GM18502 (cell line): ENCODE data around the gene PLEKHG5.
A peak's percentile ranks its signal among the peaks of the same experiment; 100 is the strongest.
"Not testable (repeated sequence)": the region's sequence is repeated elsewhere in the genome, so short reads cannot be mapped to it uniquely, and the experiment has no call there.

Experiments
- ATAC-seq: cut with Tn5 transposase; IDR thresholded peaks from one replicate; pipeline ENCODE4 v1.9.1; 2021; ENCODE audit warnings: mild to moderate bottlenecking; ENCODE audit not compliant: unreplicated experiment, poor library complexity

PLEKHG5 gene

DNA sequence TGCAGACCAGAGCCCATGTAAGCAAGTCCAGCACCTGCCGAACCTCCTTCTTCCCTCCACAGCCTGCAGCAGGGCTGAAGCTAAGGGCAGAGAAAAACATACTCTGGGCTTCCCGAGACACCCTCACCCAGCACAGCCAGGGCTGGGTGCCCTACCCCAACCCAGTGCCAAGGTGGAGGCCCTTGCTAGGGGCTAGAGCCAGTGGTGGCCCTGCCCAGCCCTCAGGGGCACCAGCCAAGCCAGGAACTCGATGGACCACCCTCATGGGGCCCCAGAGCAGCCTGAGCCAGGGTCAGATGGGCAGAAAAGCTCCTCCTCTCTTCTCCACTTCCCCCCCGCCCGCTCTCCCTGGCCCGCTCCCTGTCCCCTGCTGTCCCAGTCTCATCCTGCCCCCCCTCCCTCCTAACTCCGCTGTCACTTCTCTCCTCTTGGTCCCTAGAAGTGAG, 41.4 kb downstream of the PLEKHG5 start:
- ATAC-seq: no peak

DNA sequence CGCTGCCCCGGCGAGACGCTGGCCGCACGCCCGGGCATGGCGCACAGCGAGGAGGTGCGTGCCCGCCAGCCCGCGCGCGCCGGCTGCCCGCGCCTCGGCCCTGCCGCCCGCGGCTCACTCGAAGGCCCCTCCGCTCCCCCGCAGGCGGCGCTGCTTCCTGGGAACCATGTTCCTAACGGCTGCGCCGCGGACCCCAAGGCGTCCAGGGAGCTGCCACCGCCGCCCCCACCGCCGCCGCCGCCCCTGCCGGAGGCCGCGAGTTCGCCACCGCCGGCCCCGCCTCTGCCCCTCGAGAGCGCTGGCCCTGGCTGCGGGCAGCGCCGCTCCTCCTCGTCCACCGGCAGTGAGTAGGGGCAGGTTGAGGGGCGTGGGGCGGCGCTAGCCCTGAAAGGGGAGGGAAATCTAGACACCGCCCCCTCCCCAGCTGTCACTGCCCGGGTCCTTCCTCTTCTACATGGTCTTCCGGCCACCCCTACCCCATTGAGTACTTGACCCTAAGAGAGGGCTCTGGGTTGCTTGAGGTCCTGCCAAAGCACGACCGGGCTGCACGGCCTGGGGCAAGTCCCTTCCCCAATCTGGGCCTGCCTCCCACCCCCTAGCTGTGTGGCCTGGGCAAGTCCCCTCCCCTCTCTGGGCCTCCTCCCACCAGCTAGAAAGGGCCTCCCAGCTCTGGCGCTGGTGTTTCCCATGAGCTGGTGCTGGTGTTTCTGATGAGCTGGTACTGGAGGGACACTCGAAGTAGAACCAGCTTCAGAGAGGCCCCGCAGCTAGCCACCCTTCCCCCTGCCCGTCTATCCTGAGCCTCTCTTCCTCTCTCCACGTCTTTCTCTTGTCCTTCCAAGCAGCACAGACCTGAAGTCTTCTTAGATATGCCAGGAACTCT, 42.5 kb downstream of the PLEKHG5 start:
- ATAC-seq: no peak

- ATAC-seq: no peak
These were observed 43.4 kb downstream of the PLEKHG5 start for GRCh38 chr1:6447818-6448748.

DNA sequence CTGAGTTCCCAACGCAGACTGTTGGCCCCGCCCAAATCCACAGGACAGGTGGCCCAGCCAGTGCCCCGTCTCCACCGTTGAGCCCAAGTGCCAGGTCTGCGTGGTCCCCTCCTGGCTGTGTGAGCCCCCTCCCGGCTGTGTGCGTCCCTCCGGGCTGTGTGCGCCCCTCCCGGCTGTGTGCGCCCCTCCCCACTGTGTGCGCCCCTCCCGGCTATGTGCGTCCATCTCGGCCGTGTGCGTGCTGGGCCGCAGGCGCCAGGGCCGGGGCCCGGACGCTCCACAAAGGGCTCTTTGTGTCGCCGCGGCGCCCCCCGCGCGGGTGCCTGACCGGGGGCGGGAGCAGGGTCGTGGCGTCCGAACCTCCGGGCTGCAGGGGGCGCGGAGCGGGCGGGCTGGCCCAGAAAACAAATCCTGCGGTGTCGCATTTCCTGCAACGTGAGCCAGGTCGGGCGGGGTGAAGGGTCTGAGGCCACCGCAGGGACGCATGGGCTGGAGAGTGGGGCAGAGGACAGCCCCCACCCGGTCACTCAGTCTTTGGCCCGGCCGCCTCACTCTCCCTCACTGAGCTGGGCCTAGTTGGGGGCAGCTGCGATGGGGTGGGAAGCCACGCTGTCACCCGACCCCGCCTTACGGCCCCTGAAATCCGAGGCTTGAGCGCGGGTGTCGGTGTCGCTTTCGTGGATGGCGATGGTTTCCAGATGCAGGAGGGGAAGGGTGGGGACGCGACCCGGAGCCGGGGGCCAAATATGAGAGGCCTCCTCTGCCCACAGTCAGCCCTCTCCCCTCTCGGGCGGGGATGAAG, 44.2 kb downstream of the PLEKHG5 start:
- ATAC-seq: no peak

DNA sequence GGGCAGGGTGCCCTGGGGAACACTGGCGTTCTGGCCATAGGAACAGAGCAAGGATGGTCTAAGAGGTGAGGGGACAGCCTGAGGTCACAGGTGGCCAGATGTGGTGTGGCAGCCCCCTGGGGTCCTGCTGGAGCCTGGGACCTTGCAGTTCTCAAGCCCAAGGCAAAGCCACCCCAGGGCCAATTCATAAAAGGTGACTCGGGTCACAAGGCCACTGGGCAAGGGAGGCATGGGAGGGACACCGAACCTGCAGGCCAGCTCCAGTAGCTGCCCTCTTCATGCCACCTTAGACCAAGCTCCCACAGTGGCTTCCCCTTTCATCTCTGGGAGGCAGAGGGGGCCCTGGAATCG, 44.8 kb downstream of the PLEKHG5 start:
- no peak for ATAC-seq

DNA sequence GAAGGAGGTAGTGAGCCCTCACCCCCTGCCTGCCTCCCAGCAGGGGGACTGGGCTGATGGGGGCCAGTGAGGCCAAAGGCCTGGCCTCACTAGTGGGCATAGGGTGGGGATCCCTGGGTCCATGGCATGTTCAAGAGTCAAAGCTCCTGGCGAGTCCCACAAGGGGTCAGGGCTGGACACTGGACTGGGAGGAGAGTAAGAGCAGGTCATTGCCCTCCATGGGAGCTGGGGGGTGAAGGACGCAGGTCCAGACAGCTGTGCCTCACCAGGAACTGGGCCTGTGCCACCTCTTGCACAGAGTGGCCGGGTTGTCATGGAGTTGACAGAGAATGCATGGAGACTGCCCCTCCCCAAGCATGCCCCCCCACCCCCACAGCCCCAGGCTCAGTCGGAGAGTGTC, 45.5 kb downstream of the PLEKHG5 start:
- ATAC-seq: not testable (repeated sequence)

GRCh38 chr1:6445062-6445763, 46.3 kb downstream of the PLEKHG5 start:
- no peak for ATAC-seq

GRCh38 chr1:6444377-6444776, 47.1 kb downstream of the PLEKHG5 start:
- no peak for ATAC-seq

- no peak for ATAC-seq
These were observed 47.9 kb downstream of the PLEKHG5 start for GRCh38 chr1:6443339-6444115.

GRCh38 chr1:6441586-6441985, 49.9 kb downstream of the PLEKHG5 start:
- no peak for ATAC-seq

DNA sequence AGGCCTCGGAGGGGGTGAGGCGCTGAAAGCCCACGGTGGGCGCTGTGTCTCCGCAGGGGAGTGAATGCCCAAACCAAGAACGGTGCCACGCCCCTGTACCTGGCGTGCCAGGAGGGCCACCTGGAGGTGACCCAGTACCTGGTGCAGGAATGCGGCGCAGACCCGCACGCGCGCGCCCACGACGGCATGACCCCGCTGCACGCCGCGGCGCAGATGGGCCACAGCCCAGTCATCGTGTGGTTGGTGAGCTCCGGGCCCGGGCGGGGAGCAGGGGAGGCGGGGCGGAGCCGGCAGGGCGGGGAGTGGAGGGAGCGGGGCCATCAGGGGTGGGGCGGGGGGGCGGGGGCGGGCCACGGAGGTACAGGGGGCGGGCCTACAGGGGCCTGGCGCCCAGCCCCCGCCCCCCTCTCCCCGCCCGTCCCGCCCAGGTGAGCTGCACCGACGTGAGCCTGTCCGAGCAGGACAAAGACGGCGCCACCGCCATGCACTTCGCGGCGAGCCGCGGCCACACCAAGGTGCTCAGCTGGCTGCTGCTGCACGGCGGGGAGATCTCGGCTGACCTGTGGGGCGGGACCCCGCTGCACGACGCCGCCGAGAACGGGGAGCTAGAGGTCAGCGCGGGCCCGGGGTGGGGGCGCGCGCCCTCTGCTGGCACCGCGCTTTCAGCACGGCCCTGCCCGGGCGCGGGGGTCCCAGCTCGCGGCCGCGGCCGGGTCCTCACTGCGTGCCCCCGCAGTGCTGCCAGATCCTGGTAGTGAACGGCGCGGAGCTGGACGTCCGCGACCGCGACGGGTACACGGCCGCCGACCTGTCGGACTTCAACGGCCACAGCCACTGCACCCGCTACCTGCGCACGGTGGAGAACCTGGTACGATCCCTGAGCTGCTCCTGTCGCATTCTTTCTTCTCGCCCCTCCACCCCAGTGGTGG, 51.0 kb downstream of the PLEKHG5 start:
- peak; percentile 57 for ATAC-seq

DNA sequence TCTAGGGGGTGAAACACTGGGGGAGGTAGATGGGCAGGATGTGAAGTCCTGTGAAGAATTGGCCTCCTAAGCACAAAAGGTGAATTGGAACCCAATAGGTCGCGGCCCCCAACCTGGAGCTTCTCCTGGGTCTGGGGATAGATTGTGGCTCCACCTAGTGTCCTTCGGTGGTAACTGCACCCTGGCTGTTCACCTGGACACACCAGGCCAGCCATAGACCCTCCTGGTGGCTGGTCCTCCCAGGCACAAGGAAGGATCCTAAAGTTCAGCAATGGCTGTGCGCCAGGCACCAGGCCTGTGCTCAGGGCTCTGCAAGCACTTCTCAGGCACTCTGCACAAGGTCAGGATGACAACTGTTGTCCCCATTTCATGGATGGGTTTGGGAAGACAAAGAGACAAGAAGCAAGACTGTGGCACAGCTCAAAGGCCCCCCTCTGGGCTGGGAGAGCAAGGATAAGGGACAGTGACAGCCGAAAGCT, 53.4 kb downstream of the PLEKHG5 start:
- no peak for ATAC-seq

- ATAC-seq: not testable (repeated sequence)
These were observed 54.3 kb downstream of the PLEKHG5 start for GRCh38 chr1:6437012-6437700.

DNA sequence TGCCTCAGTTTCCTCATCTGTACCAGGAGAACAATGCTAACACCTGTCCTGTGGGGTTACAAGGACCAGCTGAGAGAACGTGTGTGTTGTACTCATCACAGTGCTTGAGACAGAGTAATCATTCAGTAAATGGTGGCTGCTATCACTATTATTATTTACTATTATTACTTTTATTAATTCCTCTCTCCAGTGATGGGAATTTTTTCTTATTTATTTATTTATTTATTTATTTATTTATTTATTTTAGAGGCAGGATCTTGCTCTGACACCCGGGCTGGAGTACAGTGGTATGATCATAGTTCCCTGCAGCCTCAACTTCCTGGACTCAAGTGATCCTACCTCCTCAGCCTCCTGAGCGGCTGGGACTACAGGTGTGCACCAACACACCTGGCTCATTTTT, 55.2 kb downstream of the PLEKHG5 start:
- not testable (repeated sequence) for ATAC-seq

- ATAC-seq: no peak
These were observed 55.9 kb downstream of the PLEKHG5 start for GRCh38 chr1:6435547-6435946.

DNA sequence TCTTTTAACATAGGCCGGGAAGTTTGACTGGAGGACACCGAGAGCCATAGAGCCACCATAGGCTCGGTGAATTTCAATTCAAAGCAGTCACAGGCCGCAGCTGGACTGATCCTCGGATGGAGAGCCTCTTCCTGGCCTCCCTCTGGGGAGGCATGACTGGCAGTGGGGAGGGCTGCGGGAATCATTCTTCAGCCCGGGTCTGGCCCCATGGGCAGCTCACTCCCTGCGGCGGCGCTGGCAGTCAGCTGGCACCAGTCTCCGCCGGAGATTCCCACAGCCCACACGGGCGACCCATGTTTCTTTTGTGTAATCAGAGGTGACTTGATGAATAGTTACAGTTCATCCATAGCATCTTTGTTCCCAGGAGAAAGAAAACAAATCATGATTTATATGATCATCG, 56.3 kb downstream of the PLEKHG5 start:
- no peak for ATAC-seq

- ATAC-seq: no peak
These were observed 57.3 kb downstream of the PLEKHG5 start for GRCh38 chr1:6434186-6434585.
